ENCODE data around the gene DNAH10.

Gene DNAH10

GRCh38 chr12:123982269-123982668 lies 220.2 kb downstream of the DNAH10 start:
- H3K36me3 ChIP-seq (ENCODE audit: control insufficient read depth, insufficient read depth, low read length), result no peaks in the 10 kb centered on the region
- H3K9ac ChIP-seq (ENCODE audit: low read depth, low read length), result no peak overlapping the region
- H3K4me1 ChIP-seq (ENCODE audit: control insufficient read depth, insufficient read depth, low read length), result no peaks in the 10 kb centered on the region
- no peaks in the 10 kb centered on the region for H3K27me3 ChIP-seq (ENCODE audit: control insufficient read depth, insufficient read depth, low read length)
- no peaks in the 10 kb centered on the region for H3K9me3 ChIP-seq (ENCODE audit: control insufficient read depth, insufficient read depth, low read length)
- no peak overlapping the region for H3K4me3 ChIP-seq (ENCODE audit: low read depth, low read length)

GRCh38 chr12:123983822-123984485 lies 221.9 kb downstream of the DNAH10 start:
- Histone ChIP-seq H3K36me3 (ENCODE audit: control insufficient read depth, insufficient read depth, low read length) (peaks cover 3% of the 10 kb centered on the region), H3K4me3 (ENCODE audit: low read depth, low read length) (no peak overlapping the region), H3K9me3 (ENCODE audit: control insufficient read depth, insufficient read depth, low read length) (no peaks in the 10 kb centered on the region), H3K9ac (ENCODE audit: low read depth, low read length) (no peak overlapping the region), H3K27me3 (ENCODE audit: control insufficient read depth, insufficient read depth, low read length) (no peaks in the 10 kb centered on the region), H3K4me1 (ENCODE audit: control insufficient read depth, insufficient read depth, low read length) (no peaks in the 10 kb centered on the region)

GRCh38 chr12:123984903-123985302 lies 222.8 kb downstream of the DNAH10 start:
- Histone ChIP-seq H3K9ac (ENCODE audit: low read depth, low read length) (no peak overlapping the region), H3K36me3 (ENCODE audit: control insufficient read depth, insufficient read depth, low read length) (peaks cover 3% of the 10 kb centered on the region), H3K27me3 (ENCODE audit: control insufficient read depth, insufficient read depth, low read length) (no peaks in the 10 kb centered on the region), H3K4me1 (ENCODE audit: control insufficient read depth, insufficient read depth, low read length) (no peaks in the 10 kb centered on the region), H3K9me3 (ENCODE audit: control insufficient read depth, insufficient read depth, low read length) (no peaks in the 10 kb centered on the region), H3K4me3 (ENCODE audit: low read depth, low read length) (no peak overlapping the region)

Measured in iPS-15b (cell line).